ENCODE measurements around the gene ATP5F1D.

Gene ATP5F1D

DNA sequence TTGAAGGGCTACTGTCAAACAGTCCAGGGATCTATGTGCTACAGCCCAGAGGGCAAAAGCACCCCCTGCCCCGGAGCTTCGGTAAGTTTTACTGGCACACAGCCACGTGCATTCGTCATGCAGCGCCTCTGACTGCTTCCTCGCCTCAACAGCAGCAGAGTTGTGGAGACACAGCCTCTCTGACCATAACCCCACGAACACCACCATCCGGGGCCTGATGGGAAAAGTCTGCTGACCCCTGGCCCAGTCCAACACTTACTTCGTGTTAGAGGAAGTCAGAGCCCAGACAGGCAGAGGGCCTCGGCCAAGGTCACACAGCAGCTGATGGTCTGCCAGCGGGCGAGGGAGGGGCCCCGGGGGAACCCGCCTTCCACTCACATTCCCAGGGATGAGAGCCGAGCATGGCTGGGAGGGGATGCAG is 8.9 kb upstream of the ATP5F1D start:
- no peak overlapping the region for H3K4me3 ChIP-seq (ENCODE audit: low read depth, low read length)

DNA sequence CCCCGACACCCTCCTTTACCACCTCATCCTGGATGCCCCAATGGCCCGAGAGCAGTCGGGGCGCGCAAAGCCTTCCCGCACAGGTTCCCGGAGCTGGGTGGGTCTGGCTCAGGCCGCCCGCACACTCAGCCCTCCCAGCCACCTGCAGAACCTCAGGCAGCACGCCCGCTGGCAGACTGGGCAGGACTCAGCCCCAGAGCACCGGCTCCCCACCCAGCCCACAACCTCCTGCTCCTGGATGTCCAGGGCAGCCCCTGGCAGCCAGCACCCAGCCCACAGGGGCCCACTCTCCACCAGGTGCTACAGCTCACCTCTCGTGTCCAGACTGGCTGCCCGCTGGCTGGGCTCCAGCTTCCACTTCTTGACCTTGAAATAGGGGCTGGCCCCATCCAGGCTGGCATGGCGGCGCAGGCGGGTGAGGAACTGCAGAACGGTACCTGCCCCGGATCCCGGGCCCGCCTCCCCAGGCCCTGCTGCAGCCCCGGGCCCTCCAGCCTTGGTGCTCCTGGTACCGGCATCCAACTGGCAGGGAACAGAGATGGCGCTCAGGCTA is 8.4 kb upstream of the ATP5F1D start:
- H3K4me3 ChIP-seq (ENCODE audit: low read depth, low read length): no peak overlapping the region

DNA sequence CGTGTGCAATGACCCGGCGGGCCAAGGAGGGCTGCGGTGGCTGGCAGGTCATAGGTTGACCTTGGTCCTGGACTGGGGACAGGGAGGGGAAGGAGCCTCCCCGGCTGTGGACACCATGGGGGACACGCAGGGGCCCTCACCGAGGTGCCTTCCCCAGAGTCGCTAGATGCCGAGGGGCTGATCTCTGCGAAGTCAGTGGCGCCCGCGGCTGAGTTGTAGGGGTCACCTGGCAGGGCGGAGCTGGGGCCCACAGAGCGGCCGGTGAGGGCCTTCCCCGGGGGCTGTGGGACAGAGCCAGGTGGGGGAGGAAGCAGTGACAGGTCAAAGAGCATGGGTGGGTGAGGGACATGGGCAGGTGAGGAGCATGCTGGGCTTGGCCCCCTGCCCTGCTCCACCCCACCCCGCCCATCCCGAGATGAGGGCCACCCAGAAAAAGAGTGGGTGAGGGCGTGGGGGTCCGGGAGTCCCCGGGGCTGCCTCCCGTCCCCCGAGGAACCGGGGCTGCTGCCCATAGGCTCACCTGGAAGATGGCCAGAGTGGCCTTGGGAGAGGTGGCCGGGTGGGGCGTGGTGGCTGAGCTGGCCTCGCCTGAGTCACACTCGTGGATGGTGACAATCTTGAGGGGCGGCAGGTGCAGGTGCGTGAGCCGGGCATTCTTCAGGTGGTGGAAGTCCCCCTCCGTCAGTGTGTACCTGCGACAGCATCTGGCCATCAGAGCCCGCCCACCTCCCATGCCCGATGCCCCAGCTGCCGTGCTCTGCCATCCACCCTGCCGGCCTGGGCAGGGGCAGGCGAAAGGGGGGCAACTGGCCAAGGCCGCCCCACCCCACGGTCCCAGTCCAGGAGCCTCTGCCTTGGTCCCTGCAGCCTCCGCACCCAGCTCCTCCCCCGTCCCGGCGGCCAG is 7.2 kb upstream of the ATP5F1D start:
- H3K4me3 ChIP-seq (ENCODE audit: low read depth, low read length): no peak overlapping the region

DNA sequence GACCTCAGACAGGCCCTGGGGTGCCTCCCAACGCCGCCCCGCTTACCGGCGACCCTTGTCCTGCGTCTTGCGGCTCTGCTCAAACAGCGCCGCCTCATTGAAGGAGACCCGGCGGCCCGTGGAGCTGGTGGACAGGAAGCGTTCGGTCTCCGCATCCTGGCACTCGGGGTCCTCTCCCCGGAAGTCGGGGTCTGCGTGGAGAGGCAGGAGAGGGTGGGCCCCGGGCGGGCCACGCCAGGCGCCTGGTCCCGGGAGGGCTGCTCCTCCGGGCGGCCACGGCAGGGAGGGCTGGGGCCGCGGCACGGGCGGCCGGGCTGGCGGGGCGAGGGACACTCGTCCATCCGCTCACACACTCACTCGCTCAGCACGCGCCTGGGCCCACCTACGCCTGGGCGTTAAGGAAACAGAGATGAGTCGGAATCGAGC is 6.6 kb upstream of the ATP5F1D start:
- H3K4me3 ChIP-seq (ENCODE audit: low read depth, low read length): no peak overlapping the region

DNA sequence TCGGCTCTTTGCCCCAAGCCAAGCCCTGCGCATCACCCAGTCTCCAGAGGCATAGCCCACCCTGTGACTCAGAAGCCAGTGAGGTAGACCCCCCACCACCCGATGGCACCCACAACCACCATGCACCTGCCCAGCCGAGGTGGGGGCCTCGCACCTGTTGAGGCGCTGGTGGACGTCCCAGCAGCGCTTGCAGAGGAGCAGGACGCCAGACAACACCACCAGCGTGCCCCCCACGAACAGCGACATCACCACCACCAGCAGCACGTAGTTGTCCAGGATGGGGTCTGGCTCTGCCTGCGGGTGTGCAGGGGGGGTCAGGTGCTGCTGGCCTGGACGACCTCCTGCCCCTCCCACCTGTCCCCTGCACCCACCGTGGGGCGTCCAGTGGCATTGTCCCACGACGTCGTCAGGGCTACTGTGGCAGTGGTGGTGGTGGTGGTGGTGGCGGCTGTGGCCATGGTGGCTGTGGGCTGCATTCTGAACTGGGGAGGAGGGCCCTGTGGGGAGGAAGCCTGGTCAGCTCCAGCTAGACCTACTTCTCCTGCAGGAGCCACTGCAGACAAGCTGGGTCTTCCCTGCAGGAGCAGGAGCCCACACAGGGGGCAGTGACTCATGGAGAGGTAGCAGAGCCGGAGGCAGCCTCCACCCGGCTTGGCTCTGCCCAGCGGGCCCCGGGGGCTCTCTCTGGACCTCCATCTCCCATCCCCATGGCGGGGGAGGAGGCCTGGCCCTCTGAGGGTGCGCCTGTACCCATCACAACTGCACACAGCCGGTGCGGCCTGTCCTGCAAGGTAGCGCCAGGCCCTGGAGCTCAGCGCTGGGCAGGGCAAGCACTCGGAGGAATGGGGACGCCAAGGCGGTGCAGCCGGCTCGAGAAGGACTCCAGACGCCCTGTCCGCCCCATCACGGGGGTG is 5.7 kb upstream of the ATP5F1D start:
- H3K4me3 ChIP-seq (ENCODE audit: low read depth, low read length): no peak overlapping the region

DNA sequence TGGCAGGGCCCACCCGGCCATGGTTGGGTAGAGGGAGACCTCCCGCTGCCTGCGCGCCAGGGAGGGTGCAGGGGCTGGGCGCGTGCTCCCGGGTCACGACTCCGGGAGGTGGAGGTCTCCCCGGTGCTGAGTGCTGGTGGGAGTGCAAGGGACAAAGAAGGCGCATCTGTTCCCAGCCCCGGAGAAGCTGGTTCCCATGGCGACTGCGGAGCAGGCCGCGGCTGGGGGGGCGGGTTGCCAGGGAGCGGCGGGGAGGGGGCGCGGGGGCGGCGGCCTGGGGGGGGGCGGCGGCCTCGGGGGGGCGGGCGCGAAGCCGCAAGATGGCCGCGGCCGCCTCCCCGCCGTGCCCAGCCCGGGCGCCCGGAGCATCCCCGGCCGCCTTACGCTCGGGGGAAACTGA is 5.0 kb upstream of the ATP5F1D start:
- peak overlapping the region; percentile 69 for H3K4me3 ChIP-seq (ENCODE audit: low read depth, low read length)

DNA sequence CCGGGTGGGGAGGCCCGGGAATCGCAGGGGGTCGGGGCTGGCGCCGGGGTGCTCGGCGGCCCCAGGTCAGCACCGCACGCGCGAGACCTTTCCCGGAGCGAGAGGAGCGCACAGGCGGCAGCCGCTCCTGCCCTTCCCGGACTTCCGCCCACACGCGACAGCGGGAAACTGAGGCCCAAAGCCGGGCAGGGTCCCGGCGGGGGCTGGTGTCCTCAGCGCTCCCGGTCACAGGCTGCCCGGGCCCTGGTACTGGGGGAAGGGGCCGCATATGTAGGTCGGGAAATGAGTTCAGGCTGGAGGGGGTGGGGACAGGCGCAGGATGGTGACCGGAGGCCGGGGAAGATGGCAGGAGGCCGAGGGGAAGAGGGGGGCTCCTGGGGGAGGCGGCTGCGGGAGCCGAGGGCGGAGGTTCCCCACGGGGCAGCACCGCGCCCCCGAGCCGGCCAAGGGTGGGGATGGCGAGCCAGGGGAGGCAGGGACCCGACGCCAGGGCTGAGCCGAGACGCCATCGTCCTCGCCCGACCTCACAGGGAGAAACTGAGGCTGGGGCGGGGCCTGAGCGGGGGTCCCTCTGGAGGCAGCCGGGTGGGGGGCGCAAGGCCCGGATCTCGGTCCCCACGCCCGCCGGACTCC is 4.4 kb upstream of the ATP5F1D start:
- H3K4me3 ChIP-seq (ENCODE audit: low read depth, low read length): peak overlapping the region; percentile 69

DNA sequence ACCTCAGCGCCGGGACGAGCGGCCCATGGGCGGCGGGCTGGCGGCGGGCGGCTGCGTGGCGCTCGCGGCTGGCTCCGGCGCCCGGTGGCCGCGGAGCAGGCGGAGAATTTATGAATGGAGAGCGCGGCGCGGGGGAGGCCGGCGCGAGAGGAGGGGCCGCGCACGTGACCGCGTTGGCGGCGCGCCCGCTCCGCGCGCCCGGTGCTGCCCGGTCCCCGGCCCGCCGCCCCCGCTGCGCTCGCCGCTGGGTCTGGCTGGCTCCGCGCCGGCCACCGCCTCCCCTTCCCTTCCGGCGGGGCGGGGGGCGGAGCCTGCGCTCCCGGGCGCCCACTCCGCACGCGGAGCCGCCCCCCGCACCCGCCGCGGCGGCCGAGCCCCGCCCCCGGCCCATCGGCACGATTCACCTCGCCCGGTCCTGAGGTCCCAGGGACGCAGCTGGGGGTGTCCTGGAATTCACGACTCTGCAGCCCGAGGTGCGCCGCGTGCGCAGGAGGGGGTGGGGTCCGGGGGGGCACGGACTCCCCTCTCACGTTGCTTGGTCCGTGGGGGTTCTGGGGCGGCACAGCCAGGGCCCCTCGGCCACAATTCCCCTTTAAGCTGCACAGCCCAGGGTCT is 3.7 kb upstream of the ATP5F1D start, which contains the start of gene CBARP:
Gene CBARP (minus strand): TSS at position 252 of the 615 bp plus-strand sequence. CDS start 1,905 bp downstream, outside the sequence.
- H3K4me3 ChIP-seq (ENCODE audit: low read depth, low read length): peak within 1 kb of the TSS; percentile 69

DNA sequence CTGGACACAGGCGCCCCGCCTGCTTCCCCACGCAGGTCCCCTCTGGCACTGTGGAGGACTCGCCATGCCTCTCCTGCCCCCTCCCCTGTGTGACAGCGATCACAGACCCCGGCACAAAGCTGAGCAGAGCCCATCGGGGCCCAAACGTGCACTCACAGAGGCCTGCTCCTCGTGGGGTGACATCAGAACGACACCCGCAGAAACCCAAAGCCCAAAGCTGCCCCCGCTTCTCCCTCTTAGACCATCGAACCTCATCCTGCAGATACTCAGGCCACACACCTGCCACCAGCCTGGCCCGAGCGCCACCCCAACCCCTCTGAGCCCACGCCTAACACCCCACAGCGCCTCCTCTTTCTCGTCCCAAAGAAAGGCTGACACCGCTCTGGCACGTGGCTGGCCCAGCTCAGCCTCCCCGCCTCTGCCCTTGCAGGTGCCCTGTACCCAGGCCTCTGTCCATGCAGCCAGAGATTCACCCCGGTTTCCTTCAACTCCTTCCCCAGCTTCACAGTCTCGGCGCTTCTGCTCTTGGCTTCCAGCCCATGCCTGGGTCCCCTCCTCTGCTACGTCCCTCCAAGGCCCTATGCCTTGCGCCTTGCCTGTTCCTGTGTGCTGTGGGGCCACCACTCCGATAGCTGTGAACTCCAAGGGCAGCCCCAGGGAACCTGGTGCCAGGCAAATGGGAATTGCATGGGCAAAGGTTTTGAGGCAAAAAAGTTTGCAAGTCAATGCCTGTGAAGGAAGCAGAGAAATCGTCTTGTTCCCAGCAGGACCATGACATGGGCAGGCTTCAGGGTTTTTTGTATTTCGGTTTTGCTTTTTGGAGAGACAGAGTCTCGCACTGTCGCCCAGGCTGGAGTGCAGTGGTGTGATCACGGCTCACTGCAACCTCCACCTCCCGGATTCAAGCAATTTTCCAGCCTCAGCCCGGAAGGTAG is 2.9 kb upstream of the ATP5F1D start:
- peak overlapping the region; percentile 27 for H3K4me3 ChIP-seq (ENCODE audit: low read depth, low read length)

DNA sequence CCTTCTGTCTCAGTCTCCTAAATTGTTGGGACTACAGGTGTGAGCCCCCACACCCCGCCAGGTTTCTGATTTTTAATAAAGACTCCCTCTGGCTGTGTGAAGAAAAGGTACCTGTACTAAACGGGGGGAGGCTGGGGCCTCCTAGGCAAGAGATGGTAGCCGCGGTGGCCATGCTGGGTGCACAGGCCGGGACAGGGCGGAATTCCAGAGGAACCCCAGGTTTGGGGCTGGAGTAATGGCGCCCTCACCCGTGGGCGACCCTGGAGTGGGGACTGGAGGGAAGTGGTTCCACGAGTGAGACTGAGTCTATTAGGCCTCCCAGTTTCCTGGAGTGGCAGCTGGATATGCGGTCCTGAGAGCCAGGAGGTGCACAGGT is 2.1 kb upstream of the ATP5F1D start:
- no peak overlapping the region for H3K4me3 ChIP-seq (ENCODE audit: low read depth, low read length)

DNA sequence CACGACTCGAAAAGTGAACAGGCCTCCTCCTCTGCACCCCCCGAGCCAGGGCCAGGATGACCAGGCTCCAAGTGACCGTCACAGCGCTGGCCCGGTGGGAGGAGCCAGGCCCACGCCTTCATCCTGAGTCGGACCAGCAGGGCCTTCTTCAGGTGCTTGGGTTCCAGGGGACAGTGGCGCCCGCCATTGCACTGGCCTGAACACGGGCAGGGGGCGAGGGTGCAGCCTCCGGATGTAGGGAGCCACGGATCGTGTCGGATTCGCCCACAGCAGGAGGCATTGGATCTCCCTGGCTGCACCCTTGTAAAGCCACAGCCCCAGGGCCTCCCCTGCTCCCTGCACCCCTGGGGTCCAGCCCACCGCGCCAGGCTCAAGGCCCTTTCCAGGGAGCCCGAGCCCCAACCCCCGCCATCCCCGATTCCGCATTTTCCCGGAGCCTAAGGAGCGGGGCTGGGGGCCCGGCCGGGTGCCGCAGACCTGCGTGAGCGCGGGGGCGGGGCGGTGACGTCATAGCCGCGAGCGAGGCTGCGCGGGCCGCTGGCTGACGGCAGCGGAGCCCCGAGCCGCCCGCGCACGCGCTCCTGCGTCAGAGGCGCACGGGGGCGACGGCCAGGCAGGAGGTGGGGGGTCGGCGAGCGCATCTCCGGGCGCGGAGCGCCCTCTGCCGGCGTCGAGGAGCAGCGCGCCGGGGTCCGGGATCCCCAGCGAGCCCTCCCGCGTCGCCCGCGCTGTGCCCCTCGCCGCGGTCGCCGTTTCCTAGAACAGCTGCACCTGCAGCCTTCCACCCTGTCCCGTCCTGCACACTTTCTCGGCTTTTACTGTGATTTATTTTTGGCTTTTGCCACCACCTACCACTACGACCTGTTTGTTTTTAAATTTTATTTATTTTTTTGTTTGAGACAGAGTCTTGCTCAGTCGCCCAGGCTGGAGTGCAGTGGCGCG is 1.5 kb upstream of the ATP5F1D start:
- H3K4me3 ChIP-seq (ENCODE audit: low read depth, low read length): peak overlapping the region; percentile 45

DNA sequence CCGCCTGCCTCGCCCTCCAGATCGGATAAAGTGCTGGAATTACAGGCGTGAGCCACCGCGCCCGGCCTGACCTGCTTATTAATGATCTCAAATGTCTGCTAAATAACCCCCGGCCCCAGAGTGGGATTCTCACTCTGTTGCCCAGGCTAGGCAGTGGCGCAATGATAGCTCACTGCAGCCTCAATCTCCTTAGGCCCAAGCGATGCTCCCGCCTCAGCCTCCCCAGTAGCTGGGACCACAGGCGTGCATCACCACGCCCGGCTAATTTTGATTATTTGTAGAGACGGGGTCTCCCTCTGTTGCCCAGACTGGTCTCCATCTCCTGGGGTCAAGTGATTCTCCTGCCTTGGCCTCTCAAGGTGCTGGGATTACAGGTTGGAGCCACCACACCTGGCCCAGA is 626 bp upstream of the ATP5F1D start:
- H3K4me3 ChIP-seq (ENCODE audit: low read depth, low read length): no peak overlapping the region

DNA sequence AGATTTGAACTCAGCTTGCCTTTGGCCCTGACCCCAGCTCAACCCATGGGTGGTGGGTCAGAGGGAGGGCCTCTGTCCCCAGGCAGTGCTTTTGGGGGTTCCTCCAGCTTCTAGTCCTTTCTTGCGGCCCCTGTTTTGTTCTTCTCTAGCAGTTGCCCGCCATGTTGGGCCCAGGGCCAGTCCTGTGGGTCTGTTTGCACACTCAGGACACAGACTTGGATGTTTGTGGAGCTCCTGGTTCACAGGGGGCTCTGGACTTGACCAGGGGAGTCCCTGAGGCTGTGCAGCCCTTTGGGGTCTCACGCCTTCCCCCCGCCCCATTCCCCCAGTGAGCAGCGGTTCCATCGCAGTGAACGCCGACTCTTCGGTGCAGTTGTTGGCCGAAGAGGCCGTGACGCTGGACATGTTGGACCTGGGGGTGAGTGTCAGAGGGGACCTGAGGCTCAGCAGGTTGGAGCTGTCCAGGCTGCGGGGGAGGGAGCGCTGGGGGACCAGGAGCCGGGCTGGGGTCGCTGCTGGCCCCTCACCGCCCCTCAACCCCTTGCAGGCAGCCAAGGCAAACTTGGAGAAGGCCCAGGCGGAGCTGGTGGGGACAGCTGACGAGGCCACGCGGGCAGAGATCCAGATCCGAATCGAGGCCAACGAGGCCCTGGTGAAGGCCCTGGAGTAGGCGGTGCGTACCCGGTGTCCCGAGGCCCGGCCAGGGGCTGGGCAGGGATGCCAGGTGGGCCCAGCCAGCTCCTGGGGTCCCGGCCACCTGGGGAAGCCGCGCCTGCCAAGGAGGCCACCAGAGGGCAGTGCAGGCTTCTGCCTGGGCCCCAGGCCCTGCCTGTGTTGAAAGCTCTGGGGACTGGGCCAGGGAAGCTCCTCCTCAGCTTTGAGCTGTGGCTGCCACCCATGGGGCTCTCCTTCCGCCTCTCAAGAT is 2.5 kb downstream of the ATP5F1D start:
- H3K4me3 ChIP-seq (ENCODE audit: low read depth, low read length): no peak overlapping the region

DNA sequence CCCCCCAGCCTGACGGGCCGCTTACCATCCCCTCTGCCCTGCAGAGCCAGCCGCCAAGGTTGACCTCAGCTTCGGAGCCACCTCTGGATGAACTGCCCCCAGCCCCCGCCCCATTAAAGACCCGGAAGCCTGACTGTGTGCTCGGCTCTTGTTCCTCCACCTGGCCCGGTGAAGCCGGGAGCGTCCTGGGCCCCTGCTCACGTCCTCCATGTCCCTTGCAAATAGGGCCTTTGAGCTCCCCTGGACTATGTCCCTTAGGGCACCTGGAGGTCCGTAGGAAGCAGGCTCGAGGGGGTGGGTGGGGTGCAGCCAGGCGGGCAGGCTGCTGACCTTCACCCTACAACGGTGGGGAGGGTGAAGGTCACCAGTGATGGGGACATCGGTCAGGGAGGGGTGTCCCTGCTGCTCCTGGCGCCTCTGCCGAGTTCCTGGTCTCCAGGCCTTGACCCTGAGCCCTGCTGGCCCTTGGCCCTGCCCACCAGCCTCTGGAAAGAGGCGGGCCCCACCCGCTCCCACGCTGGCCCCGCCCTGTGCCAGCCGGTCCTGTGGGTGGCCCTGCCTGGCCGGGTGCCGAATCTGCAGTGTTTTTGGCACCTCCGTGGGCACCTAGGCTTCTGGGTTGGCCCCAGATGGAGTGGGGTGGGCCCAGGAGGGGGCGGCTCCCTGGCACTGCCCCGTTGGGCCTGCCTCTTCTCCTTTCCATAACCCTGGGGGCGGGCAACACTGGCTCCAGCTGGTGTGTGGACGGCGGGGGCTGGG is 3.3 kb downstream of the ATP5F1D start:
- no peak overlapping the region for H3K4me3 ChIP-seq (ENCODE audit: low read depth, low read length)

DNA sequence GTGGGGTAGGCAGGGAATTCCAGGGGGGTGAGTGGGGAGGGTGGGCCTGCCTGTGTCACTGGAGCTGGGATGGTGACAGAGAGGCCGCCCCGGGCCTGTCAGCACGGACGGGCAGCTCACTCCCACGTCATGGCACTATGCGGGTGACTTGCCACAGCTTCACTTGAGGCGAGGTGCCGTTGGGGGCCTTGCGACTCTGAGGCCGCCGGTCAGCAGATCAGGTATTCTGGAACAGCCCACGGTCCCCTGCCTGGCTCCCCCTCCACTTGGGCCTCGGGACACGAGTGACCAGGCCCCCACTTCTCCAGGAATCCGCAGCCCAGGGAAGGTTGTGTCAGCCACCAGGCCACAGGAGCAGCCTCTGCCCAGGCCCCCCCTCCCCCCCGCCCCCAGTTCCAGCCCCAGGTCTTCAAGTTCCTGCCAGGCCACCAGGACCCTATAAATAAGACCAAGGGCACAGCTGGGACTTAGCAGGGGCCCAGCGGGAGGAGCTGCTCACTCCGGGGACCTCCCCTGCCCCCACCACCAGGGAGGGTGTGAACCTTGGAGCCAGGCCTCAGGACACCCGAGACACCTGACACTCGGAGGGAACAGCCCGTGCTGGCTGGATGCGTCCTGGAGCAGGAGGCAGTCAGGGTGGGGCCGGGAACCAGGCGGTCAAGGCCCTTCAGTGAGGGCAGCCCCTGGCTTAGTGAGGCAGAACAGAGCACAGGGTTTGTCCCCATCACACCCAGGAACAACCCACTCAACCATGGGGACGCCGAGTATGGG is 4.1 kb downstream of the ATP5F1D start:
- H3K4me3 ChIP-seq (ENCODE audit: low read depth, low read length): no peak overlapping the region

Measured in iPS-11a (cell line).